ENCODE results near the gene HAUS2. TPM values are rescaled to one million over a fixed set of nuclear protein-coding genes. Genes with fewer than 3 reads are reported as not detected.

Gene HAUS2
- polyA plus RNA-seq, 1 donor from 2014 or later: 76.0 TPM

DNA sequence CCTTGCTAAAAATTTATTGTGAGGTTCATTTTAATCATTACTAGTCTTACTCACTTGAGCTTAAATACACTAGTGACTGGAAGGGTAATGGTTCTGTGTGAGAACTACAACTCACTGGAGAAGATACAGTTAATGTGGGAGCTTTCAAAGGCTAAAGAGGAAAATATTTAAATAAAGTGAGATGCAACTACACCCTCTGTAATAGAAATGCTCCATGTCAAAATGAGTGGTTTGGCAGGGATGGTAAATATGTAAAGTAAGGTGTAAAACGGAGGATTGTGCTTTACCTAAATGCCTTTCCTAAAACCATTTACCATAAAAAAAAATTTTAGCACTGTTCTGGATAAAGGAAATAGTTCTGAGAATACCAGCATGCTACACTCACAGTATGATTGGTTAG lies 15.4 kb upstream of the HAUS2 start:
- H3K9me3 ChIP-seq (ENCODE audit: low read length): no peaks in the 10 kb centered on the region
- no peak overlapping the region for H3K9ac ChIP-seq (ENCODE audit: low read length)
- H3K27ac ChIP-seq (ENCODE audit: low read length): no peak overlapping the region
- no peaks in the 10 kb centered on the region for H3F3A ChIP-seq (ENCODE audit: insufficient read depth, low read length, poor library complexity, severe bottlenecking)
- no peaks in the 10 kb centered on the region for H3K9me2 ChIP-seq (ENCODE audit: insufficient read depth, low read length)
- no peaks in the 10 kb centered on the region for H3K27me3 ChIP-seq (ENCODE audit: insufficient read depth, low read depth, low read length)
- H3K4me2 ChIP-seq (ENCODE audit: low read length): no peak overlapping the region
- H3K4me3 ChIP-seq (ENCODE audit: low read length): no peak overlapping the region
- no peak for TF ChIP-seq MXI1 (conservative IDR thresholded peaks at IDR 0.05; ENCODE audit: poor library complexity, severe bottlenecking)
- TF ChIP-seq, protein P1, sequence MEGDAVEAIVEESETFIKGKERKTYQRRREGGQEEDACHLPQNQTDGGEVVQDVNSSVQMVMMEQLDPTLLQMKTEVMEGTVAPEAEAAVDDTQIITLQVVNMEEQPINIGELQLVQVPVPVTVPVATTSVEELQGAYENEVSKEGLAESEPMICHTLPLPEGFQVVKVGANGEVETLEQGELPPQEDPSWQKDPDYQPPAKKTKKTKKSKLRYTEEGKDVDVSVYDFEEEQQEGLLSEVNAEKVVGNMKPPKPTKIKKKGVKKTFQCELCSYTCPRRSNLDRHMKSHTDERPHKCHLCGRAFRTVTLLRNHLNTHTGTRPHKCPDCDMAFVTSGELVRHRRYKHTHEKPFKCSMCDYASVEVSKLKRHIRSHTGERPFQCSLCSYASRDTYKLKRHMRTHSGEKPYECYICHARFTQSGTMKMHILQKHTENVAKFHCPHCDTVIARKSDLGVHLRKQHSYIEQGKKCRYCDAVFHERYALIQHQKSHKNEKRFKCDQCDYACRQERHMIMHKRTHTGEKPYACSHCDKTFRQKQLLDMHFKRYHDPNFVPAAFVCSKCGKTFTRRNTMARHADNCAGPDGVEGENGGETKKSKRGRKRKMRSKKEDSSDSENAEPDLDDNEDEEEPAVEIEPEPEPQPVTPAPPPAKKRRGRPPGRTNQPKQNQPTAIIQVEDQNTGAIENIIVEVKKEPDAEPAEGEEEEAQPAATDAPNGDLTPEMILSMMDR (IDR thresholded peaks at IDR 0.05; ENCODE audit: poor library complexity, severe bottlenecking): no peak
- no peak for TF ChIP-seq POLR2AphosphoS5 (IDR thresholded peaks at IDR 0.05)
- TF ChIP-seq EZH2 (IDR thresholded peaks at IDR 0.05; ENCODE audit: borderline replicate concordance, insufficient read depth, low read length, poor library complexity, severe bottlenecking): no peak
- TF ChIP-seq, protein P2, sequence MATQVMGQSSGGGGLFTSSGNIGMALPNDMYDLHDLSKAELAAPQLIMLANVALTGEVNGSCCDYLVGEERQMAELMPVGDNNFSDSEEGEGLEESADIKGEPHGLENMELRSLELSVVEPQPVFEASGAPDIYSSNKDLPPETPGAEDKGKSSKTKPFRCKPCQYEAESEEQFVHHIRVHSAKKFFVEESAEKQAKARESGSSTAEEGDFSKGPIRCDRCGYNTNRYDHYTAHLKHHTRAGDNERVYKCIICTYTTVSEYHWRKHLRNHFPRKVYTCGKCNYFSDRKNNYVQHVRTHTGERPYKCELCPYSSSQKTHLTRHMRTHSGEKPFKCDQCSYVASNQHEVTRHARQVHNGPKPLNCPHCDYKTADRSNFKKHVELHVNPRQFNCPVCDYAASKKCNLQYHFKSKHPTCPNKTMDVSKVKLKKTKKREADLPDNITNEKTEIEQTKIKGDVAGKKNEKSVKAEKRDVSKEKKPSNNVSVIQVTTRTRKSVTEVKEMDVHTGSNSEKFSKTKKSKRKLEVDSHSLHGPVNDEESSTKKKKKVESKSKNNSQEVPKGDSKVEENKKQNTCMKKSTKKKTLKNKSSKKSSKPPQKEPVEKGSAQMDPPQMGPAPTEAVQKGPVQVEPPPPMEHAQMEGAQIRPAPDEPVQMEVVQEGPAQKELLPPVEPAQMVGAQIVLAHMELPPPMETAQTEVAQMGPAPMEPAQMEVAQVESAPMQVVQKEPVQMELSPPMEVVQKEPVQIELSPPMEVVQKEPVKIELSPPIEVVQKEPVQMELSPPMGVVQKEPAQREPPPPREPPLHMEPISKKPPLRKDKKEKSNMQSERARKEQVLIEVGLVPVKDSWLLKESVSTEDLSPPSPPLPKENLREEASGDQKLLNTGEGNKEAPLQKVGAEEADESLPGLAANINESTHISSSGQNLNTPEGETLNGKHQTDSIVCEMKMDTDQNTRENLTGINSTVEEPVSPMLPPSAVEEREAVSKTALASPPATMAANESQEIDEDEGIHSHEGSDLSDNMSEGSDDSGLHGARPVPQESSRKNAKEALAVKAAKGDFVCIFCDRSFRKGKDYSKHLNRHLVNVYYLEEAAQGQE (IDR thresholded peaks at IDR 0.05; ENCODE audit: borderline replicate concordance): no peak
- no peak for TF ChIP-seq TAF1 (IDR thresholded peaks at IDR 0.05; ENCODE audit: low read depth)
- no peak for TF ChIP-seq EP300 (conservative IDR thresholded peaks at IDR 0.05; ENCODE audit: poor library complexity, severe bottlenecking)
- no peak for TF ChIP-seq RAD21 (conservative IDR thresholded peaks at IDR 0.05)
- no peak for TF ChIP-seq SMC3 (conservative IDR thresholded peaks at IDR 0.05; ENCODE audit: poor library complexity)
- H2AFZ ChIP-seq (ENCODE audit: low read depth, low read length): no peak overlapping the region
- H3K79me2 ChIP-seq (replicated peaks; ENCODE audit: insufficient read depth, low read length): no peaks in the 10 kb centered on the region
- no peaks in the 10 kb centered on the region for H4K20me1 ChIP-seq (ENCODE audit: insufficient read depth)
- H3K36me3 ChIP-seq (ENCODE audit: insufficient read depth, low read length): no peaks in the 10 kb centered on the region

DNA sequence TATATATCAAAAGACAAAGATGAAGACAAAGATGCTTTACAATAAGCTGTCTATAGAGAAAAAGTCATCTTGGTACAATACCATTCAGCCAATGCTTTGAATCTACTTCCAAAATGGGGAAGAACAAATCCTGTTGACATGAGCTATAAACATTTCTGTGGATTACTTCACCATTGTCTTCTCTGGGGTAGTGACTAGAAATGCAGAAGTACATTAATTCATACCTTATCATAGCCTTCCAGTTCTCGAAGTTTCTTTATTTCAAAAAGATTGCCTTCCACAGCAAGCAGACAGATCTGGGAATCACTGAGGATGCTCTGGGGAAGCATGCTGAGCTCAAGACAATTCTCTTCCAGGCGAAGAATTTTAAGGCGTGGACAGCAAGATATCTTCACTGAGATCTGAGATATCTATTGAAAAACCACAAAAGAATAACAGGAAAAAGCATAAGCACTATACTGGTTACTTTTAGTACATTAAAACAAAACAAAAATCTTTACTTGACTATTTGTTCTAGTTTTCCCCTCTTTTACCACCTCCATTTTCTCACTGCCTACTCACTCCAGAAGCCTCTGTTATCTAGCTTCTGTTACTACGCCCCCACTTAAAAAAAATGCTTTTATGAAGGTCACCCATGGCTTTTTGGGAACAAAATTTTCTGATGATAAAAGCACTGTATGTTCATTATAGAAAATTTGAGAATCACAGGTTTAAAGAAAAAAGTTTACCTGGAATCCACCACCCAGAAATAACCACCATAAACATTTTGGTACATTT lies 3.6 kb upstream of the HAUS2 start:
- Histone ChIP-seq H3F3A (ENCODE audit: insufficient read depth, low read length, poor library complexity, severe bottlenecking) (no peaks in the 10 kb centered on the region), H3K4me3 (ENCODE audit: low read length) (no peak overlapping the region), H3K9ac (ENCODE audit: low read length) (no peak overlapping the region), H3K79me2 (replicated peaks; ENCODE audit: insufficient read depth, low read length) (peaks cover 13% of the 10 kb centered on the region), H3K27ac (ENCODE audit: low read length) (no peak overlapping the region), H3K27me3 (ENCODE audit: insufficient read depth, low read depth, low read length) (no peaks in the 10 kb centered on the region), H3K36me3 (ENCODE audit: insufficient read depth, low read length) (no peaks in the 10 kb centered on the region), H4K20me1 (ENCODE audit: insufficient read depth) (no peaks in the 10 kb centered on the region), H3K9me3 (ENCODE audit: low read length) (no peaks in the 10 kb centered on the region), H3K4me2 (ENCODE audit: low read length) (no peak overlapping the region), H2AFZ (ENCODE audit: low read depth, low read length) (no peak overlapping the region), H3K9me2 (ENCODE audit: insufficient read depth, low read length) (no peaks in the 10 kb centered on the region)
- TF ChIP-seq, protein P2 (IDR thresholded peaks at IDR 0.05; ENCODE audit: borderline replicate concordance): no peak
- no peak for TF ChIP-seq MXI1 (conservative IDR thresholded peaks at IDR 0.05; ENCODE audit: poor library complexity, severe bottlenecking)
- no peak for TF ChIP-seq EZH2 (IDR thresholded peaks at IDR 0.05; ENCODE audit: borderline replicate concordance, insufficient read depth, low read length, poor library complexity, severe bottlenecking)
- no peak for TF ChIP-seq TAF1 (IDR thresholded peaks at IDR 0.05; ENCODE audit: low read depth)
- TF ChIP-seq SMC3 (conservative IDR thresholded peaks at IDR 0.05; ENCODE audit: poor library complexity): no peak
- TF ChIP-seq EP300 (conservative IDR thresholded peaks at IDR 0.05; ENCODE audit: poor library complexity, severe bottlenecking): no peak
- no peak for TF ChIP-seq RAD21 (conservative IDR thresholded peaks at IDR 0.05)
- no peak for TF ChIP-seq POLR2AphosphoS5 (IDR thresholded peaks at IDR 0.05)
- TF ChIP-seq, protein P1 (IDR thresholded peaks at IDR 0.05; ENCODE audit: poor library complexity, severe bottlenecking): no peak

Data from neural cell (in vitro differentiated cells).